ENCODE results near the gene ZSWIM1.
A peak's percentile ranks its signal among the peaks of the same experiment; 100 is the strongest.

The ZSWIM1 gene

DNA sequence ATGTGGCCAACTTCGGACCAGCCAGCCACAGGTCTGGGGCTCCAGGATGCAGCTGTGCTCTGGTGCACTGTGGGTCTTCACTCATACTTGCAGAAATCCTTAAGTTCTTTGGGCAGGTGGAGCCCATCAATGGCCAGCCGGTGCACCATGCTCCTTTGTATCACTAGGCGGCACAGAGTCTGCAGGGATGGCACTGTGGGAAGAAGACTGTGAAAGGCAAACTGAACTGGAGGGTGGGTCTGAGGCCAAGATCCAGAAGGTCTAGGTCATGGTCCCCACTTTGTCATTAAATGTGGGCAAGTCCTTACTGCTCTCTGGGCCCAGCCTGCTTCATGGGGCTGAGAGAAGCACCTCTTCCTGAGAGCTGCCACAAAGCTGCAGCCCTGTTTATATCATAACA, 7.7 kb downstream of the ZSWIM1 start:
- Mint-ChIP-seq H3K4me3 (no peak overlapping the region), H3K36me3 (ENCODE audit: low read depth) (peaks cover 59% of the 10 kb centered on the region), H3K27me3 (no peaks in the 10 kb centered on the region), H3K9me3 (no peaks in the 10 kb centered on the region), H3K27ac (no peak overlapping the region), H3K4me1 (ENCODE audit: low read depth) (peaks cover 52% of the 10 kb centered on the region)
- intact Hi-C loops (cut with micrococcal nuclease), result loop anchor here (10.0 kb wide), 1 partner anchor 84 kb away; no protein-coding TSS in a partner anchor

GRCh38 chr20:45890077-45890984, 9.3 kb downstream of the ZSWIM1 start:
- Mint-ChIP-seq H3K27ac (peak overlapping the region; percentile 84), H3K4me1 (ENCODE audit: low read depth) (peaks cover 46% of the 10 kb centered on the region)
- intact Hi-C loops (cut with micrococcal nuclease), result loop anchor here (1.0 kb wide), 1 partner anchor 44 kb away; the partner anchor contains the start of gene PCIF1

GRCh38 chr20:45890985-45891983, 10.3 kb downstream of the ZSWIM1 start, which contains the start of the genes CTSA and NEURL2:
TSS of gene CTSA (plus strand) at chr20:45891335. CDS start at chr20:45891569, 234 bp downstream.
TSS of gene NEURL2 (minus strand) at chr20:45891208. CDS start at chr20:45890991, 217 bp downstream.
- peak within 1 kb of the TSS; percentile 85 for H3K4me3 Mint-ChIP-seq
- intact Hi-C loops (cut with micrococcal nuclease), result loop anchor here (1.0 kb wide), 1 partner anchor 43 kb away; the partner anchor contains the start of gene PCIF1
- H3K27ac Mint-ChIP-seq, result peak within 1 kb of the TSS; percentile 84
- peaks cover 75% of the 10 kb centered on the region for H3K36me3 Mint-ChIP-seq (ENCODE audit: low read depth)
- H3K9me3 Mint-ChIP-seq, result no peaks in the 10 kb centered on the region
- peaks cover 44% of the 10 kb centered on the region for H3K4me1 Mint-ChIP-seq (ENCODE audit: low read depth)
- H3K27me3 Mint-ChIP-seq, result no peaks in the 10 kb centered on the region

More at GRCh38 chr20:45890077-45890984, 9.3 kb downstream of the ZSWIM1 start:
- Mint-ChIP-seq H3K9me3 (no peaks in the 10 kb centered on the region), H3K36me3 (ENCODE audit: low read depth) (peaks cover 69% of the 10 kb centered on the region), H3K27me3 (no peaks in the 10 kb centered on the region), H3K4me3 (peak overlapping the region; percentile 85)

DNA sequence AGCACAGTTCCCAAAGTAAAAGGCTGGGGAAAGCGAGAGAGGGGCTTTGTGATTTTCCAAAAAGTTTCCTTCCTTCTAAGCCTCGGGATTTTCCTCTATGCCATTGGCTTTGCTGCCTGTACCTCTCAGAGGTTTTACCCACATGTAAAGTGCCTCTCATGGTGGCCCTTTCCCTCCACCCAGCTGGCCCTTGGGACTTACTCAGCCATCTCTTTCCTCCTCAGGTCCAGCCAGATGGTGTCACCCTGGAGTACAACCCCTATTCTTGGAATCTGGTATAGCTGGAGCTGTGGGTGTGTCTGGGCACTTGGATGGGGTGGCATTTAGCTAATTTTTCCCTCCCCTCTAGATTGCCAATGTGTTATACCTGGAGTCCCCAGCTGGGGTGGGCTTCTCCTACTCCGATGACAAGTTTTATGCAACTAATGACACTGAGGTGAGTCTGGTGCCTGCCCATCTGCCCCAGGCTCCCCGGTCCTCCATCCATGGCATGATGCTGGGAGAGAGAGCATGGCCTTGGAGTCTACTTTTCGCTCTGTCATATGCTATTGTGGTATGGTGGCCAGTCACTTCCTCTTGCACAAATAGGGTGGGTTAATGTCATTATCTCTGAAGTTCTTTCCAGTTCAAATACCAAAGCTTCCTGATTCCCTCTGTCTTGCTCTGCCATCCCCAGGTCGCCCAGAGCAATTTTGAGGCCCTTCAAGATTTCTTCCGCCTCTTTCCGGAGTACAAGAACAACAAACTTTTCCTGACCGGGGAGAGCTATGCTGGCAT, 11.2 kb downstream of the ZSWIM1 start:
- Mint-ChIP-seq H3K4me3 (peak overlapping the region; percentile 85), H3K27me3 (no peaks in the 10 kb centered on the region), H3K4me1 (ENCODE audit: low read depth) (peaks cover 44% of the 10 kb centered on the region), H3K9me3 (no peaks in the 10 kb centered on the region), H3K36me3 (ENCODE audit: low read depth) (peaks cover 75% of the 10 kb centered on the region), H3K27ac (peak overlapping the region; percentile 84)
- intact Hi-C loops (cut with micrococcal nuclease), result no loop called here

GRCh38 chr20:45892828-45893500, 11.9 kb downstream of the ZSWIM1 start:
- H3K36me3 Mint-ChIP-seq (ENCODE audit: low read depth), result peaks cover 76% of the 10 kb centered on the region
- intact Hi-C loops (cut with micrococcal nuclease), result no loop called here
- no peaks in the 10 kb centered on the region for H3K9me3 Mint-ChIP-seq
- peak overlapping the region; percentile 85 for H3K4me3 Mint-ChIP-seq
- peaks cover 44% of the 10 kb centered on the region for H3K4me1 Mint-ChIP-seq (ENCODE audit: low read depth)
- peak overlapping the region; percentile 84 for H3K27ac Mint-ChIP-seq
- H3K27me3 Mint-ChIP-seq, result no peaks in the 10 kb centered on the region

DNA sequence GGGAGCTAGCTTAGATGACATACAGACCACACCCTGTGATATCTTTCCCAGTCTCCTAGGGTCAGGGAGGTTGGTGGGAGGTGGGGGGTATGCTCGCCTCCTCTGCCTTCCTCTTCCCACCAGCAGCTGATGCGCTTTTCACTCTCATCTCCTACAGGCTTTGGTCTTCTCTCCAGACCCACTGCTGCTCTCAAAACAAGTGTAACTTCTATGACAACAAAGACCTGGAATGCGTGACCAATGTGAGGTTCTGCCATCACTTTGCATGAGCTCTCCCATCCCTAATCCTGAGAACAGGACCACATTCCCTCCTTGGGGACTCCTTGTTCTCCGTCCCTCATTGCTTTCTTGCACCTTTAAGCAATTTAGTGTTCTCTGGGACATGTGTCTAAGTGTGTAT, 12.8 kb downstream of the ZSWIM1 start:
- H3K36me3 Mint-ChIP-seq (ENCODE audit: low read depth), result peaks cover 80% of the 10 kb centered on the region
- peak overlapping the region; percentile 54 for H3K27ac Mint-ChIP-seq
- H3K4me3 Mint-ChIP-seq, result no peak overlapping the region
- H3K9me3 Mint-ChIP-seq, result no peaks in the 10 kb centered on the region
- H3K27me3 Mint-ChIP-seq, result no peaks in the 10 kb centered on the region
- H3K4me1 Mint-ChIP-seq (ENCODE audit: low read depth), result peaks cover 39% of the 10 kb centered on the region
- intact Hi-C loops (cut with micrococcal nuclease), result no loop called here

GRCh38 chr20:45894797-45895196, 13.8 kb downstream of the ZSWIM1 start:
- no peaks in the 10 kb centered on the region for H3K27me3 Mint-ChIP-seq
- intact Hi-C loops (cut with micrococcal nuclease), result no loop called here
- no peak overlapping the region for H3K27ac Mint-ChIP-seq
- H3K4me1 Mint-ChIP-seq (ENCODE audit: low read depth), result peaks cover 32% of the 10 kb centered on the region
- no peak overlapping the region for H3K4me3 Mint-ChIP-seq
- peaks cover 89% of the 10 kb centered on the region for H3K36me3 Mint-ChIP-seq (ENCODE audit: low read depth)
- no peaks in the 10 kb centered on the region for H3K9me3 Mint-ChIP-seq

- Mint-ChIP-seq H3K27me3 (no peaks in the 10 kb centered on the region), H3K27ac (no peak overlapping the region), H3K4me3 (no peak overlapping the region), H3K36me3 (ENCODE audit: low read depth) (peaks cover 83% of the 10 kb centered on the region), H3K4me1 (ENCODE audit: low read depth) (peaks cover 26% of the 10 kb centered on the region), H3K9me3 (no peaks in the 10 kb centered on the region)
- intact Hi-C loops (cut with micrococcal nuclease), result no loop called here
Measured at GRCh38 chr20:45896641-45897161, 15.7 kb downstream of the ZSWIM1 start.

DNA sequence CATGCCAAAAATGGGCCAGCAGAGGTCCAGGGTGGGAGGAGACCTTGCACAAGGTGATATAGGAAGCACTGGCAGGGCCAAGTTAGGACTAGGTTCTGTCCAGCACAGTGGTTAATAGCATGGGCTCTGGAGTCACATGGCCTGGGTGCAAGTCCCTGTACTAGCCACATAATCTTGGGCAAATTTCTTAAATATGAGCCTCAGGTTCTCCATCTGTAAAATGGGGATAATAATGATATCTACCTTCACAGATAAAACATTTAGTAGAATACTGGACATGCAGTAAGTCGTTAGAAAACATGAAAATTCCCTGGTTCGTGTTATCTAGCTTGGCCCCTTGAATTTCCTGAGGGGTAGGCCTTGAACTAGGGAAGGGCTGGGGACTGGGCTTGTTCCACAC, 16.3 kb downstream of the ZSWIM1 start:
- H3K27me3 Mint-ChIP-seq, result no peaks in the 10 kb centered on the region
- no peak overlapping the region for H3K4me3 Mint-ChIP-seq
- intact Hi-C loops (cut with micrococcal nuclease), result no loop called here
- no peak overlapping the region for H3K27ac Mint-ChIP-seq
- peaks cover 78% of the 10 kb centered on the region for H3K36me3 Mint-ChIP-seq (ENCODE audit: low read depth)
- peaks cover 21% of the 10 kb centered on the region for H3K4me1 Mint-ChIP-seq (ENCODE audit: low read depth)
- H3K9me3 Mint-ChIP-seq, result no peaks in the 10 kb centered on the region

- Mint-ChIP-seq H3K9me3 (no peaks in the 10 kb centered on the region), H3K36me3 (ENCODE audit: low read depth) (peaks cover 74% of the 10 kb centered on the region), H3K4me1 (ENCODE audit: low read depth) (peaks cover 17% of the 10 kb centered on the region), H3K4me3 (no peak overlapping the region), H3K27ac (no peak overlapping the region), H3K27me3 (no peaks in the 10 kb centered on the region)
- intact Hi-C loops (cut with micrococcal nuclease), result no loop called here
Measured at GRCh38 chr20:45897692-45898091, 16.7 kb downstream of the ZSWIM1 start.

DNA sequence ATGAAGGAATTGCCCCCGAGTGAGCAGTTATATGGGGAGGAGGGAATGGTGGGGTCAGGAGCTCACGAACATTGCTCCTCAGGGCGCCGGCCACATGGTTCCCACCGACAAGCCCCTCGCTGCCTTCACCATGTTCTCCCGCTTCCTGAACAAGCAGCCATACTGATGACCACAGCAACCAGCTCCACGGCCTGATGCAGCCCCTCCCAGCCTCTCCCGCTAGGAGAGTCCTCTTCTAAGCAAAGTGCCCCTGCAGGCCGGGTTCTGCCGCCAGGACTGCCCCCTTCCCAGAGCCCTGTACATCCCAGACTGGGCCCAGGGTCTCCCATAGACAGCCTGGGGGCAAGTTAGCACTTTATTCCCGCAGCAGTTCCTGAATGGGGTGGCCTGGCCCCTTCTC, 17.3 kb downstream of the ZSWIM1 start:
- no peak overlapping the region for H3K27ac Mint-ChIP-seq
- H3K27me3 Mint-ChIP-seq, result no peaks in the 10 kb centered on the region
- H3K4me1 Mint-ChIP-seq (ENCODE audit: low read depth), result peaks cover 11% of the 10 kb centered on the region
- H3K36me3 Mint-ChIP-seq (ENCODE audit: low read depth), result peaks cover 68% of the 10 kb centered on the region
- no peaks in the 10 kb centered on the region for H3K9me3 Mint-ChIP-seq
- intact Hi-C loops (cut with micrococcal nuclease), result no loop called here
- no peak overlapping the region for H3K4me3 Mint-ChIP-seq

DNA sequence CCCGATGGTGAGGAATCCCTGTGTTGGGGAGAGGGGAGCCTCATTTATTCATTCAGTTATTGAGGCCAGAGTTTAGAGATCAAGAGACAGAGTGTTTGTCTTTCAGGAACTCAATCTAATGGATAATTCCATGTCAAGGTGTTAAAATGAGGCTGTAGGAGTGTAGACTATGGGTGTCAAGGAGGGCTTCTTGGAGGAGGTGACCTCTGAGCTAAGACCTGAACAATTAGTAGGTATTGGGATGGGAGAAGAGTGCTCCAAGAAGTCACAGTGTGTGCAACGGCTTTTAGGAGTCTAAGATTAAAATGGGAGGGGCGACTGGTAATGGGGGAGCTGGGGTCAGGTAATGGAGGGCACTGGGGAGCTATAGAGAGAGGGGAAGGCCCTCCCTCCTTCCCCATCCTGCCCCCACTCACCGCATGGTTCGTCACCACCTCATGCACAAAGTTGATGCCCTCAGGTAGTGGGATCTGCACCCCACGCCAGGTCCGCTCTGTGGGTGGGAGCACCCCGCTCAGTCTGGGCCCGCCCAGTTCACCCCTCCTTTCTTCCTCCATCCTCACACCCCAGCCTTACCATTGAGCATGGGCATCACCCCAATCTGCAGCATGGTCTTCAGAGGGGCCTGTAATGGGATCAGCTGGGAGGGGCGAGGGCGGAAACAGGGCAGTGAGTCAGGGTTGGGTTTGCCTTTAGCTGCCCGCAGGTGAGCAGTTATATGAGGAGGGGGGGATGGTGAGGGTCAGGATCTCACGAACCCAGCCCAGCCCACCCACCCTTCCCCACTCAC, 18.2 kb downstream of the ZSWIM1 start:
- peaks cover 2% of the 10 kb centered on the region for H3K4me1 Mint-ChIP-seq (ENCODE audit: low read depth)
- H3K9me3 Mint-ChIP-seq, result no peaks in the 10 kb centered on the region
- no peaks in the 10 kb centered on the region for H3K27me3 Mint-ChIP-seq
- H3K27ac Mint-ChIP-seq, result no peak overlapping the region
- no peak overlapping the region for H3K4me3 Mint-ChIP-seq
- intact Hi-C loops (cut with micrococcal nuclease), result no loop called here
- H3K36me3 Mint-ChIP-seq (ENCODE audit: low read depth), result peaks cover 59% of the 10 kb centered on the region

Measured in dendritic cell treated with granulocyte-macrophage colony-stimulating factor and Interleukin-4, amounts not matched to agents 40 ng/mL and 50 ng/mL, for 4 days (primary cell).